Ramos (cell line): Measurements from ENCODE around the gene CACNA1F.

Source experiments
- in situ Hi-C: fragments of 300-500 bp; cut with MboI; formaldehyde crosslinking; loops from one replicate; pipeline ENCODE4 v1.14.3; 2022; ENCODE audit warnings: low sequenced_read_pairs; ENCODE audit not compliant: unreplicated experiment

Gene CACNA1F

DNA sequence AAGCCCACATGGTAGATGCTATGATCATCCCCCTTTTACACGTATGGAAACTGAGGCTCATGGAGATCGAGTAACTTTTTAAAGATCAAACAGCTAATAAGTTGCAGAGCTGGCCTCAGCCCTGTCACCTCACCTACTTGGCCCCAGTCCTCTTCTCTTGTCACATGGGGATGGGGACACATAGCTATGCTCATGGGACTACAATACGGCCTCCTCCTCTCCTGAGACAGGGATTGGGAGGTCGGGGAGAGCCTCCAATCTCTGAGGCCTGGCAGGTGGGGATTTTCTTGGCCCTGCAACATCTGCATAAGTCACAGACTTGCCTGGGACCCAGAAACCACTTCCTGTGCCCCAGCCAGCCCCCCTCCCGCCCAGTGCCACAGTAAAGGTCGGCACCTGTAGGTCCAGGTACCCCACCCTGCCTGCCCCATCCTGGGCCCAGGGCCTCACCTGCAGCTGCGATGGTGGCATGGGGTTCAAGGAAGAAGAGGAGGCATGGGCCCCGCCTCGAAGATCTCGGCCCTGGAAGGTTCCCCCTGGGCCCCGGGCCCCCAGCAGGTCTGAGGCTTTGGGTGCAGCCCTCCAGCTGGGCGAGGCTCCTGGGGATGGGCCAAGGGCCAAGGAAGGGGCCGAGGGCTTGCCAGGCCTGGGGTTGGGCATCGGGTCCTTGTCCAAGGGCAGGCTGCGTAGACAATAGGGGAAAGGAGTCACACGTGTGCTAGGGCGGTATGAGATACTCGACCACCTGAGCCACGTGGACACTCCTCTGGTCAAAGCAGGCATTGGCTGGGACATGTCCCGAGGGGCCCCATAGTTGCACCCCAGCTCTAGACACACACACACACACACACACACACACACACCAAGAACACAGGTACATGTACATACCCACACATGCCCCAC is 25.0 kb upstream of the CACNA1F start:
- in situ Hi-C loops = no loop called here

DNA sequence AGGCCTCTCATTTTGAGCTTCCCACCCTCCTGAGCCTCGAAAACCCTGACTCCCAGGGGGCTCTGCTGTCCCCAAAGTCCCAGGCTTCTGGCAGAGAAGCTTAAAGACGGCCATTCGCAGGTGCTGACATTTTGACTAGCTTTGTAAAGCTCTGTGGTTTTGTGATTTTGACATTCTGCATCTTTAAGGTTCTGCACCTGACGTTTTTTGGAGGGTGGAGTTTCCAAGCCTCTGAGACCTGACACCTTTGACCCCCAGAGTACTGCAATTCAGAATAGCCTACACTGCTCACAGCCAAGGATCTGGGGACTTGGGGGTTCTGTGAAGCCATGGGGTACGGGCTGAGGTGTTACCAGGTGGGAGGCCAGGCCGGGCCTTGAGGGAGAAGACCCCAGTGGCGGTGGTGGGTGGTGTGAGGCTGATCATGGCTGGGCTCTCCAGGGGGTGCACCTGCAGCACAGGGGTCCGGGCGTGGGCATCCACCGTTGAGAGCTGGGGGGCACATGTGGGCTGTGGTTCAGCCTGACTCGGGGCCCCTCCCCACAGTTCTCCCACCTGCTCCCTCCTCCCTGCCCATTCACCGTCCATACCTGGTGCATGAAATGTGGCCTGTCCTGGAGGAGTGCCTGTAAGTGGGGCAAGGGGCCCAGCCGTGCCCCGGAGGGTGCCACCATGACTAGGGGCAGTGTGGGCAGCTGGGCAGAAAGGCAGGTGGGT is 24.1 kb upstream of the CACNA1F start:
- in situ Hi-C loops = no loop called here

DNA sequence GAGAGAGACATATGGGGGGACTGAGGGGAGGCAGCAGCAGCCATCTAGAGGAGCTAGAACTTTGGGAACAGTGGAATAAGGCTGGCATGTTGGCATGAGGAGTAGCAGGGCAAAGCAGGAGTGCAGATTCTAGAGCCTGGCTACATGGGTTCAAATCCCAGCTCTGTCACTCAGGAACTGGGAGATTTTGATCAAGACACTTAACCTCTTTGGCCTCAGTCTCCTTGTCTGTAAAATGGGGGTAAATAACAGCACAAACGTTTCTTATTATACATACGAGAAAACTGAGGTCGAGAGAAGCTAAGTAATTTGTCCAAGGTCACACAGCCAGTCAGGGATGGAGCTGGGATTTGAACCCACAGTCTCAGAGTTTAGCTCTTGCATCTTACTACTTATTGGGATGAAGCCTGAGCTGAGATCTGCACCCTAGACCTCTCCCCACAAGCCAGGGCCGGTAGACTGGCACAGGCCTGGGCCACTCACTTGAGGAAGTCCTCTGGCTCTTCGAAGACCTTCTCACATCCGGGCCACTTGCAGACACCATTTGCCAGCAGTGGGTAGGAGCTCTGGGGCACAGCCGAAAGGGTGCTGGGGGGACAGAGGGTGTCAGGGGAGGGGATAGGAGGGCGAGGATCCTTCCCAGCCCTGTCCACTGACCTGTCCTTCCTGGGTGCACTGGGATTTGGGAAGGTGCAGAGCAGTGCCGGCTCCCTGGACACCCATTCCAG is 23.3 kb upstream of the CACNA1F start:
- in situ Hi-C loops = no loop called here

DNA sequence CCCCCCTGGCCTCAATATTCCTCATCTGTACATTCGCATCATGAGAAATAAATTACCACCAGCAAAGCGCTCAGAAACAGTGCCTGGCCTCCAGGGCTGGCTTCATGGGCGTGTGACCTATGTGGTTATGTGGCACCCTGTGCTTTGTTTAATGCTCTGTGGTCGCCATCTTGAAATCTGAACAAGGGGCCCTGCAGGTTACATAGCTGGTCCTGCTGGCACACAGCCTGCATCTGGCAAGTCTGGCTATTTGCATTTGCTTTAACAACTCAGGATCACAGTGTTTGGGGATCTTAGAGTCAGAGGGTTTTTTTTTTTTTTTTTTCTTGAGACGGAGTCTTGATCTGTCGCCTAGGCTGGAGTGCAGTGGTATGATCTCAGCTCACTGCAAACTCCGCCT is 21.5 kb upstream of the CACNA1F start:
- in situ Hi-C loops = no loop called here

DNA sequence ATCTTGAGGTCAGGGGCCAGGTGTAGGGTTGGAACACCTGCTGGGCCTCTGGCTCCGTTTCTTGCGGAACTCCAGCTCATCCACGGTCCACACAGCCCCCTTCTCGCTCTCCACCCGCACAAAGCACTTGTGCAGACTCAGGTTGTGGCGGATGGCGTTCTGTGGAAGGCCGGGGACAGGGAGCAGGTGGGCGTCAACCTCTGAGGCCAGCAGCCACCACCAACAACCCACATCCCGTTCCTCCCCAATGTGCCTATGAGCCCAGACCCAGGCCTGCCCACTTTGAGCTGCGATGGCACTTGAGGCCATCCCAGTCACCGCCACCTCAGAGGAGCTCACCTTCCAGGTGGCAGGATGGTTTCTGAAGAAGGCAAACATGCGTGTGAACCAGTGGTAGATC is 18.2 kb upstream of the CACNA1F start:
- in situ Hi-C loops = no loop called here

DNA sequence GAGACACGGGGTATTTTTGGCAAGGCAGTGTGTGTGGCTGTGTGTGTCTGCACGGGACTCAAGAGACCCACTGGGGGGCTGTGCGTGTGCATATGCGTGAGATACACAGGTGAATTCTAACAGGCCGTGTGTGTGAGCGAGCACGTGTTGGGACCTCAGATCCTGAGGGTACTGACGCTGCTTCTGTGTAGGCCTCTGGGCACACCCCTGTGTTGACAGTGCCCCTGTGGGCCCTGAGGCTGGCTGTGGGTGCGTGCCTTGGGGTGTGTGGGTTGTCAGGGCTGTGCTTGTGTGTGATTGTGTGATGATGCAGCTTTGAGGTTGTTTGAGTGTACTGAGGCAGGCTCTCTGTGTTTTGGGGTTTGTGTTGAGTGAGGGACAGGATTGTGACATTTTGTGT is 17.4 kb upstream of the CACNA1F start:
- in situ Hi-C loops = no loop called here

DNA sequence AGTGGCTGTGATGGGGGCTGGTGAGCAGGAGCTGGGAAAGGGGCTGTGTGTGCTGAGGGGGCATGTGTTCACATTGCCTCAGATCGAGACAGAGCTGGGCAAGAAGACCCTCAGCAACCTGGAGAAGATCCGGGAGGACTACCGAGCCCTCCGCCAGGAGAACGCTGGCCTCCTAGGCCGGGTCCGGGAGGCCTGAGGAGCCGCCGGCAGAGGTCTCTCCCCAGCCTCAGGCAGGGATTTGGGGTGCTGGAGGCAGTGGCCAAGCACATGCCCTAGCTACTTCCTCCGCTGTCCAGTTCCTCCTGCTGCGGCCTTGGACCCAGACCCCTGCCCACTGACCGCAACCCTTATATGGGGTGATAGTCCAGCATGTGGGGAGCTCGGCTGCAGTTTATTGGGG is 16.9 kb upstream of the CACNA1F start:
- in situ Hi-C loops = no loop called here

DNA sequence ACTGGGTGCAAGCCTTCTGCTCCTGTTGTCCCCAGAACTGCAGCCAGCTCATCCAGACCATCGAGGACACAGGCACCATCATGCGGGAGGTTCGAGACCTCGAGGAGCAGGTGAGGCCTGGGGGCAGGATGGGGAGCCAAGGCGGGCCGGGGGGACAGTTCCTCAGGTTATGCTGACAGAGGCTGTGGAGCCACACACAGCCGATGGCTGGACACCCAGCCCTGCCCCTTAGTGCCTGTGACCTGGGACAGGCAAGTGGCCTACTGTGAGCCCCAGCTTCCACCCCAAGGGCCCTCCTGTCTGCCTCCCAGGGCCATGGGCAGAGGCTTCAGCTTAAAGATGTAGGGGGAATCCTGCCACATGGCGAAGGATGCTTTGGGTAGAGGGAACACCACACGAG is 16.5 kb upstream of the CACNA1F start:
- in situ Hi-C loops = no loop called here

DNA sequence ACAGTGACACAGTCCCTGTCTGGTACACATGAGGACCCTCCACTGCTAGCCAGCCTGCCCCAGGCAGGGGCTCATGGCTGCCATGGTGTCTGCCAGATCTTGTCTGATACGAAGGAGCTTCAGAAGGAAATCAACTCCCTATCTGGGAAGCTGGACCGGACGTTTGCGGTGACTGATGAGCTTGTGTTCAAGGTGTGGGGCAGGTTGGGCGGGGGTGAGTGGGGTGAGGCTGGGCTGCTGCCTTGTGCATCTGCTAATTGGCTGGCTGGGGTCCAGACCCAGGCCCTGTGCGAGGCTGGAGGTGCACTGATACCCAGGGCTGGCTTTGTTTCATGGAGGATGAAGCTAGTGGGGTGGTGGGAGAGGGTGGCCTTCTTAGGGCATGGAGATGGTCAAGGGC is 15.9 kb upstream of the CACNA1F start:
- in situ Hi-C loops = no loop called here

DNA sequence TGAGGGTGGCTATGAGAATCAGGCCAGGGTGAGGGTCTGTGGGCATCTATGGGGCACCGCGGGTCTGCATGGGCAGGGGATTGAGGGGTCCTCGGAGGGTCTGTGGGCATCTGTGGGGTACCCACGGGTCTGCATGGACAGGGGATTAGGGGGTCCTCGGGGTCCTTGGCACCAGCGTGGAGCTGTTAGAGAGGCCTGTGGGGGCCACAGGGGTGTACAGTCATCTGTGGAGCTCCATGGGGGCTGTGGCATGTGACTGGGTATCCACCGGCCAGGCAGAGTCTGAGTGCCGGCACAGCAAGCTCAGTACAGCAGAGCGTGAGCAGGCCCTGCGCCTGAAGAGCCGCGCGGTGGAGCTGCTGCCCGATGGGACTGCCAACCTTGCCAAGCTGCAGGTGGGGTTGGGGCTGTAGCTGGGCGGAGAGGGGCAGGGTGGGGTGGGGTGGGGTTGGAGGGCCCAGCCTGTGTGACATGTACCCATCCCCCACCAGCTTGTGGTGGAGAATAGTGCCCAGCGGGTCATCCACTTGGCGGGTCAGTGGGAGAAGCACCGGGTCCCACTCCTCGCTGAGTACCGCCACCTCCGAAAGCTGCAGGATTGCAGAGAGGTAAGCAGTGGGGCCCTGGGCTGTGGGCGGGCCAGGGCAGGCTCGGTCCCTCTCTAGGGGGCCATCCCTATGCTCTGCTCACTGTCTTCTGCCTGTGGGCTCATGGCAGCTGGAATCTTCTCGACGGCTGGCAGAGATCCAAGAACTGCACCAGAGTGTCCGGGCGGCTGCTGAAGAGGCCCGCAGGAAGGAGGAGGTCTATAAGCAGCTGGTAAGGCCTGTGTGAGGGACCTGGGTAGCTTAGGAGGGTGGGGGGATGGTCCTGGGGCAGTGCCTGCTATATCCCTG is 15.0 kb upstream of the CACNA1F start:
- in situ Hi-C loops = no loop called here

DNA sequence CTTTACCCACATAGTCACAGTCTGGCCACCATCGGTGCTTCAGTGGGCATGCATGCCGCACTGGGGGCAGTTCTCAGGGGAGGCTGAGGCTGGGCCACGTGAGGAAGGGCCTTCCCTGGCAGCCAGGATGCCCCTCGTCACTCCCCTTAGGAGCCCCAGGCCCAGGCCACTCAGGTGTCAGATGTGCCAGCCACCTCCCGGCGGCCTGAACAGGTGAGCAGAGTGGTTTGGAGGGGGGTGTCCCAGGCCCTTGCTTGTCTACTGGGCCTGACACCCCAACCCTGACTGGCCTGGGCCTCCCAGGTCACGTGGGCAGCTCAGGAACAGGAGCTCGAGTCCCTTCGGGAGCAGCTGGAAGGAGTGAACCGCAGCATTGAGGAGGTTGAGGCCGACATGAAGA is 14.2 kb upstream of the CACNA1F start:
- in situ Hi-C loops = no loop called here

DNA sequence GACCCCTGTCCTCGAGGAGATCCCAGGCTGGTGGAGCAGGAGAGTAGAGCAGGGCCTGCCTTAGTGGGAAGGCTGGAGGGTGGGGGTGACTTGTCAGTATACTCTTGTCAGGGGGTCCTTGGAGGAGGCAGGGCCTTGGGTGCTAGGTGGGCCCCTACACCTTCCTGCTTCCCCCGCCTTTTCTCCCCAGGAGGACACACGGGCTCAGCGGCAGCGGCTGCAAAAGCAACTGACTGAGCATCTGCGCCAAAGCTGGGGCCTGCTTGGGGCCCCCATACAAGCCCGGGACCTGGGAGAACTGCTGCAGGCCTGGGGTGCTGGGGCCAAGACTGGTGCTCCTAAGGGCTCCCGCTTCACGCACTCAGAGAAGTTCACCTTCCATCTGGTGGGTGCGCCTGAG is 13.4 kb upstream of the CACNA1F start:
- in situ Hi-C loops = no loop called here

DNA sequence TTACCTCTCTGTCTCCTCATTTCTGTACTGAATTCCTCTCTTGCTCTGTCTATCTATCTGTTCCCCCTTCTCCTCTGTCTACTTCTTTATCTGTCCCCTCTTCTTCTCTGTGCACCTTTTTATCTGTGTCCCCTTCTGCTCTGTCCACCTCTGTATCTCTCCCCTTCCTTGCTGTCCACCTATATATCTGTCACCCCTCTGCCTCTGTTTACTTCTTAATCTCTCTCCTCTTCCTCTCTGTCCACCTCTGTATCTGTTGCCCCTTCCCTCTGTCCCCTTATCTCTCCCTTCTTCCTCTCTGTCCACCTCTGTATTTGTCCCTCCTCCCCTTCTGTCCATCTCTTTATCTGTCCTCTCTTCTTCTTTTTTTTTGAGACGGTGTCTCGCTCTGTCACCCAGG is 11.1 kb upstream of the CACNA1F start:
- in situ Hi-C loops = no loop called here

DNA sequence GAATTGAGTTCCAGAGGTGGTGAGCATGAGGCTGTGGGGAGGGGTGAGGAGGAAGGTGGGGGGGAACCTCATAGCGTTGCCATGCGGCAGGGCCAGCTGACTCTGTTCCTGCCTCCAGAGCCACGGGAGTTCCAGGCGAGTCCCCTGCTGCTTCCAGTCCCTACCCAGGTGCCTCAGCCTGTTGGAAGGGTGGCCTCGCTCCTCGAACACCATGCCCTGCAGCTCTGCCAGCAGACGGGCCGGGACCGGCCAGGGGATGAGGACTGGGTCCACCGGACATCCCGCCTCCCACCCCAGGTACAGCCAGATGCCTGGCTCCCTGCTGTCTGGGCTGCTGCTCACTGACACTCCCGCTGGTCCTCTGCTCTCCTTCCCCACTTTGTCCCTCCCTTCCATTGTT is 10.0 kb upstream of the CACNA1F start:
- in situ Hi-C loops = no loop called here

DNA sequence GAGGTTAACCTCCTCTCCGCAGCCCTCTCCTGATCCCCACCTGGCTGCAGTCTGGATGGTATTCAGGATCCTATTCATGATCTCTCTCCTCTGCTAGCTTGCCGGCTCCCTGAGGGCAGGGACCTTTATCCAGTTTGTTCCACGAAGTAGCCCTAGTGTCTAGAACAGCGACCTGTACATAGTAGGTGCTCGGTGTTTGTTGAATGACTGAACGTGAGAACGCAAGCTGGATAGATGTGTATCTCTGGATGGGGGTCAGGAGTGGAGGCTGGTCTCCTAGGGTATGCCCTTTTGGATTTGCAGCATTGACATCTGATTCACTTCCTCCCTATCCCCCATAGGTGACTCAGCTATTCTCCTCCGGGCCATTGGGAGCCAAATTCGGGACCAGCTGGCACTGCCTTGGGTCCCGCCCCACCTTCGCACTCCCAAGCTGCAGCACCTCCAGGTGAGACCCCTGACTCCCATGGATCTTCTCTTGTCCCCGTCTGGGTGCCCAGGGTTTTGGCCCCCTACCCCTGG is 9.5 kb upstream of the CACNA1F start:
- in situ Hi-C loops = no loop called here

DNA sequence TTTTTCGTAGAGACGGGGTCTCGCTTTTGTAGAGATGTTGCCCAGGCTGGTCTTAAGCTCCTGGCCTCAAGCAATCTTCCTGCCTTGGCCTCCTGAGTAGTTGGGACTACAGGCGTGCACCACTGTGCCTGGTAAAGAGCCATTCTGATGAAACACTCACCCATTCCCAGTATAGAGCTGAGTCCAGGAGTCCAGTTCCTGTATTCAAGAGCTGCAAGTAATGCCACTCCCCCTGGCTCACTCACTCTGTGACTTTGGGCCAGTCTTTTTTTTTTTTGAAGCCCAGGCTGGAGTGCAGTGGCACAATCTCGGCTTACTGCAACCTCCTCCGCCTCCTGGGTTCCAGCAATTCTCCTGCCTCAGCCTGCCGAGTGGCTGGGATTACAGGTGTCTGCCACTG is 5.6 kb upstream of the CACNA1F start:
- in situ Hi-C loops = no loop called here

DNA sequence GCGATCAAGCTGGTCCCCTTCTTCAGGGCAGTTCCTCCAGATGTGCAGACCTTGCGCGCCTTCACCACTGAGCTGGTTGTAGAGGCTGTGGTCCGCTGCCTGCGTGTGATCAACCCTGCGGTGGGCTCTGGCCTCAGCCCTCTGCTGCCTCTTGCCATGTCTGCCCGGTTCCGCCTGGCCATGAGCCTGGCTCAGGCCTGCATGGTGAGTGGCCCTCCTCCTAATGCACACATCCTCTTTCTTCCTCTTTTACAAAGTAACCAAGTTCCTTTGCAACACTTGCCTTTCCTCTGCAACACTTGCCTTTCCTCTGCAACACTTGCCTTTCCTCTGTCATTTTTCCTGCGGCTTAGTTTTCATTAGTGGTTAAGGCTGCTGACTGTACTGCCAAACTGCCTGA is 3.9 kb upstream of the CACNA1F start:
- in situ Hi-C loops = no loop called here

DNA sequence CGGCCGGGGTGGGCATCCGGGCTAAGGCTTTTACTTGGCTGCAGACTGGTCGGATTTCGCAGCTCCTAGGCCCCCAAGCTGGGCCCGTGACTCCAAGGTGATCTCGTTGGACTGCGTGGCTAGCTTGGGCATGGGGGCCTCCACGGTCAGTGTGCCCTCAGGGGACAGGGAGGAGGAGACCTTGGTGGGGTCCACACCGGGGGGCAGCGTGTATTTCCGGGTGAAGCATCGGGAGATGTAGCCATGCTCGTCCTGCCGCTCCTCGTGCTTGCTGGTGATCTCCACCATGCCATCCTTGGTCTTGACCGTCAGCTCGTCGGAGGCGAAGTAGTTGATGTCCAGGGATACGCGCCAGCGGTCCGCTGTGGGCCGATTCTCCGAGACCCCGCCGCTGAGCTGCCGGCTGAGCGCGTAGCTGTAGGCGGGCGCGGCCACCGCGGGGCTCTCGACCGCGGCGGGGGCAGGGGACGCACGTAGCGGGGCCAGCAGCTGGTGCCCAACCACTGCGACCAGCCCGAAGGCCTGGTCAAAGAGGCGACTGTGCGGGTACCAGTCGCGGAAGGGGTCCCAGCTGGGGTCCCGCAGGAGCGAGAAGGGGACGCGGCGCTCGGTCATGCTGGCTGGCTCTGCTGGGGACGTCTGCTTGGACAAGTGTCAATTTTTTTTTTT is 881 bp upstream of the CACNA1F start:
- in situ Hi-C loops = no loop called here

DNA sequence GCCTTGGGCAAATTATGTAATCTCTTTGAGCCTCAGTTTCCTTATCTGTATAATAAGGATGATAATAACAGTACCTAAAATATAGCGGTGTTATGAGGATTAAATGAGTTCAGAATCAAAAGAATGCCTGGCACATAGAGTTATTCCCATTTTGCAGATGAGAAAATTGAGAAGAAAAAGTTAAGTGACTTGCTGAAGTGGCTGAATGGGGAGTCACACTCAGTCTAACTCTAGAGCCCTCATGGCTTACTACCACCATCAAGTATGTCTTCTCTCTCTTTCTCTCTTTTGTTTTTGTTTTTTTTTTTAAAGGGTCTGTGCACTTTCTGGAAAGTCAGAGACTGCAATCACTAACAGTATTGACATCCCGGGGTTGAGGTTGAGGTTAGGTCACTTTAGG is 615 bp downstream of the CACNA1F start:
- in situ Hi-C loops = no loop called here
